ENCODE measurements around the gene ATXN2. TPM values are rescaled to one million over a fixed set of nuclear protein-coding genes. Genes with fewer than 3 reads are reported as not detected.

ATXN2 gene
- total and polyA plus RNA-seq, 9 of the 15 experiments (the other 6 are each of a cell fraction or from before 2014, with no cell fraction given) = 16.8 to 67.8 (median 29.3) TPM

GRCh38 chr12:111437816-111438454 is 161.2 kb downstream of the ATXN2 start (continued):
- no peak for TF ChIP-seq BCLAF1 (IDR thresholded peaks at IDR 0.05; ENCODE audit: borderline replicate concordance in 1 of 2, control insufficient read depth in 1 of 2, low read depth in 2 of 2, low read length in 1 of 2)
- no peak for TF ChIP-seq PHF8 (IDR thresholded peaks at IDR 0.05; ENCODE audit: borderline replicate concordance, low read length)
- TF ChIP-seq ZNF165 (CRISPR knock-in tag; IDR thresholded peaks at IDR 0.05; ENCODE audit: borderline replicate concordance) = no peak
- TF ChIP-seq FUS (optimal IDR thresholded peaks at IDR 0.05; ENCODE audit: low read depth, low read length) = no peak
- no peak for TF ChIP-seq BRF2 (IDR thresholded peaks at IDR 0.05; ENCODE audit: borderline replicate concordance, insufficient read depth, insufficient read length)
- 0 out of 2 replicates have a peak, but pooled peaks have one; percentile 24 for TF ChIP-seq SMAD3 (CRISPR knock-in tag; conservative IDR thresholded peaks at IDR 0.05)
- no peak for TF ChIP-seq ZNF57 (CRISPR knock-in tag; IDR thresholded peaks at IDR 0.05)
- TF ChIP-seq EP300 (IDR thresholded peaks at IDR 0.05; ENCODE audit: low read length) = peak; percentile 52; the same call in 1 of the 2 replicates
- no peak for TF ChIP-seq CREB3 (tag; conservative IDR thresholded peaks at IDR 0.05; ENCODE audit: low read depth)
- no peak for TF ChIP-seq SP1 (CRISPR knock-in tag; IDR thresholded peaks at IDR 0.05)
- TF ChIP-seq SFPQ (IDR thresholded peaks at IDR 0.05; ENCODE audit: low read depth, low read length) = no peak
- no peak for TF ChIP-seq ZNF282 (CRISPR knock-in tag; IDR thresholded peaks at IDR 0.05)
- no peak for TF ChIP-seq ZFP91 (CRISPR knock-in tag; IDR thresholded peaks at IDR 0.05)
- no peak for TF ChIP-seq CCAR2 (IDR thresholded peaks at IDR 0.05; ENCODE audit: low read depth, low read length)
- no peak for TF ChIP-seq MTA3 (IDR thresholded peaks at IDR 0.05; ENCODE audit: borderline replicate concordance)
- no peak for TF ChIP-seq CBFB (CRISPR knock-in tag; IDR thresholded peaks at IDR 0.05)
- TF ChIP-seq ZNF507 (tag; conservative IDR thresholded peaks at IDR 0.05) = no peak
- TF ChIP-seq XRCC5 (IDR thresholded peaks at IDR 0.05; ENCODE audit: low read depth, low read length) = no peak

All from K562 (cell line).